Measurements from ENCODE around the gene C1QBP. TPM values are rescaled to one million over a fixed set of nuclear protein-coding genes. Genes with fewer than 3 reads are reported as not detected.

The C1QBP gene, protein sequence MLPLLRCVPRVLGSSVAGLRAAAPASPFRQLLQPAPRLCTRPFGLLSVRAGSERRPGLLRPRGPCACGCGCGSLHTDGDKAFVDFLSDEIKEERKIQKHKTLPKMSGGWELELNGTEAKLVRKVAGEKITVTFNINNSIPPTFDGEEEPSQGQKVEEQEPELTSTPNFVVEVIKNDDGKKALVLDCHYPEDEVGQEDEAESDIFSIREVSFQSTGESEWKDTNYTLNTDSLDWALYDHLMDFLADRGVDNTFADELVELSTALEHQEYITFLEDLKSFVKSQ
- total RNA-seq, result 100 to 1,000 TPM in 1 of 2 donors, 10 to 100 TPM in 1; 86.3 to 111 TPM
- long read RNA-seq, transcript C1QBP-201 (6 exons, 1,169 nt), result major isoform, 211 of 218 reads
- long read RNA-seq, partial matches to known transcripts, result 2 of 218 reads
- long read RNA-seq, other reads (novel, unspliced or antisense), result 5 of 218 reads

- intact Hi-C loops (cut with DNase I), result no loop called here
Measured at GRCh38 chr17:5438716-5439445, at the start of gene C1QBP. Gene C1QBP (minus strand): TSS chr17:5439155. CDS start chr17:5439073, 82 bp downstream.

DNA sequence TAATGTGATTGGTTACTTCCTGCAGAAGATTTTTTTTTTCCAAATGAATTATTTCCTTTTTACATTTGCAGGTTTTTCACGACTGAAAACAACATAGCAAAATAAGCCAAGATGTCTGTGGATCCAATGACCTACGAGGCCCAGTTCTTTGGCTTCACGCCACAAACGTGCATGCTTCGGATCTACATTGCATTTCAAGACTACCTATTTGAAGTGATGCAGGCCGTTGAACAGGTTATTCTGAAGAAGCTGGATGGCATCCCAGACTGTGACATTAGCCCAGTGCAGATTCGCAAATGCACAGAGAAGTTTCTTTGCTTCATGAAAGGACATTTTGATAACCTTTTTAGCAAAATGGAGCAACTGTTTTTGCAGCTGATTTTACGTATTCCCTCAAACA, 49.8 kb upstream of the C1QBP start:
- intact Hi-C loops (cut with DNase I), result no loop called here
- DNase-seq, result no peak
- no peak for ATAC-seq

More at GRCh38 chr17:5438716-5439445, at the start of gene C1QBP:
- peak; percentile 94 to 97 for ATAC-seq
- peak; percentile 91 for DNase-seq

DNA sequence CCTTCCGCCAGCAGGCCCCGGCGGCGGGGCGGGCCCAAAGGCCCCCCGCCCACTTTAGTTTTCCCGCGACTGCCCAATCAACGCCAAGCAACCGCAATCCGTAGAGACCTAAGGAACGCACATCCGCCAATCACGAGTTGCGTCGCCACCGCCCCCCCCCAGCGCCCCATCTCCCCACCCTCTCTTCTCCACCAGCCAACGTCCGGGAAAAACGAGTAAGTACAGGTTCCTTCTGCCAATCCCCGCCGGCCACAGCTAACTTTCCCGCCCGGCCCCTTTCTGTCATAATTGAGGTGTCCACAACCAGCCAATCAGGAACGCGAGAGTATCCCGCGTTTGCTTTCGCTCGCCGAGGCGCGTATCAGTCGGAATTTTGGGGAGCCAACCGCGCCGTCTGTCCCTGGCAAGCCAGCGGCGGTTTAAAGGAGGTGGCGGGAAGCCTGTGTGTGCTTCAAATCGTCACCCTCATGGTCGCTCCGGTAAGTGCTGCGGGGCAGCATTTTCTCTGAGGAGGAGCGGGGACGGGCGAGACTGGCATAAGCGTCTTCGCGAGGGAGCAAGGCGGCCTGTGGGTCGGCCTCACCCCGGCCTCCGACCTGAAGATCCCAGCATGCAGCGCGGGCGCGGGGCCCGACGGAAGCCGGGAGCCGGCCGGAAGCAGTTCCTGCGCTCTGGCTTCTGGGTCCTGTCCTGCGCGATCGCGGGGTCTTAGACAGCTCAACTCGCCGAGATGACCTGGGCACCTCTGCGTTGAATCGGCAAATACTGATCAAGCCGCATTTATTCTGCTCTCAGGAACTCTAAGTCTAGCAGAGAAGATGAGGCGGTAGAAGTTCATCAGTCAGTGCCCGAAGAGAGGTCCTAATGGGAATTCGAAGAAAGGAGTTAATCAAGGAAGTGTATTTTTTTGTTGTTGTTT, 47.5 kb upstream of the C1QBP start, which contains the start of gene MIS12:
TSS of gene MIS12 (plus strand) at position 361 of the 919 bp plus-strand sequence. CDS start 2,297 bp downstream, outside the sequence.
- DNase-seq (peak; percentile 98), ATAC-seq (peak; percentile 96 to 98)
- intact Hi-C loops (cut with DNase I), result no loop called here

DNA sequence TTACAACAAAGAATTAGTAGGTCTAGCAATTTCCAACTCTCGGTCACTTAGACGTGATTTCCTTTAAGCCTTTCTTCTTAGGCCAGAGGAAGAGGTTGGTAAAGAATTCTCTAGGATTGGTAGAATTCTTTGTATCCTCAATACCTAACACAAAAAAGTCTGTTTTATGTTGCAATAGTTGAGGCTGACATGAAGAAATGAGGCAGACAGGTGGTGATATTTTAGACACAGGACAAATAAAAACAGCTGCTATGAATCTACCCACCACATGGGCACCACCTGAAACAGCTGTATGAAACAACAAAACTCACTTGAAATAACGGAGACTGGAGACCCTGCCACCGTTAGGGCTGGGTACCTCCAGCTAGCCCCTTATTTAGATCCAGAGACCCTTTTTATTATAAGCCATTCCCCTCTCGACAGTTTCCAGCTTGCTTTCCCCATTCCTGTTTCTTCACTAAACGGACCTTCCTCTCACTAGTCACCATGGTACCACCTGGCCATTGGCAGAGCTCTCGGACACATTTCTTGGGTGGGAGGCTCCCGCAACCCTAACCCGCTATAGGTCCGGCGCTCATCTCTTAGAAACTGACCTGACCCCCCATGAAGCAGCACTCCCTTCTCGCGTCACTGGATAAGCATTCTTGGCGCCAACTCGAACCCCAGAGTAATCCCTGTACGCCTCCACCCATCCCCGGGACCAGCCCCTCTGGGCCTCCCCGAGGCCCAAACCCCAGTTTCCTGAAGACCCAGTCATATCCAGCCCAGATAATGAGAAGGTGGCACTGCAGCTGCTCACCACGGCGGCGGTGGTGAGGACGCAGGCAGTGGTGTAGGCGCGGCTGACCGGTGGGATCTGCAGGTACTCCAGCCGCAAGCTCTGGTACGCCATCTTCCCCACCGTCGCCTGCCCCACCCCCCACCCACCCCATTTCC, 46.6 kb upstream of the C1QBP start, which contains the start of gene DERL2:
TSS of gene DERL2 (minus strand) at position 909 of the 936 bp plus-strand sequence. CDS start at position 892, 17 bp downstream.
- intact Hi-C loops (cut with DNase I), result no loop called here
- ATAC-seq (peak; percentile 2 to 28), DNase-seq (no peak)

- ATAC-seq, result no peak
Measured at GRCh38 chr17:5481451-5481850, 42.5 kb upstream of the C1QBP start.

DNA sequence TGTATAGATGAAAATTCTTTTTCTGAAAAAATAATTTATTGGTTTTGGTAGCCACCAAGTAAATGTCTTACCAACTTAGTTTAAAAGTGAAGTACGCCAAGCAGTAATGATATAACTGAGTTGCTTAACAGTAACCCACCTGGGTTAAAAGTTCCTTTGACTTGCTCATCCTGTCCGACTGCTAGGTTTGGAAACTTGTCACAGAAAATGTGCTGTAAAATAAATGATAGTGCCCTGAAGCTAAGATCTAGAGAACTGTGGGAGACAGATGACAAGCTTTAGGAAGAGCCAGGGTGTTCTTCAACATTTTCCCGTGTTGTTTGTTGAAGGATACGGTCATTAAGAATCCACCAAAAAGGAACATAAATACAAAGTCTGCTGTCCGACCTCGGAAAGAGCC, 42.0 kb upstream of the C1QBP start:
- ATAC-seq (no peak), DNase-seq (no peak)
- intact Hi-C loops (cut with DNase I), result no loop called here

More at GRCh38 chr17:5481451-5481850, 42.5 kb upstream of the C1QBP start:
- intact Hi-C loops (cut with DNase I), result no loop called here
- no peak for DNase-seq

DNA sequence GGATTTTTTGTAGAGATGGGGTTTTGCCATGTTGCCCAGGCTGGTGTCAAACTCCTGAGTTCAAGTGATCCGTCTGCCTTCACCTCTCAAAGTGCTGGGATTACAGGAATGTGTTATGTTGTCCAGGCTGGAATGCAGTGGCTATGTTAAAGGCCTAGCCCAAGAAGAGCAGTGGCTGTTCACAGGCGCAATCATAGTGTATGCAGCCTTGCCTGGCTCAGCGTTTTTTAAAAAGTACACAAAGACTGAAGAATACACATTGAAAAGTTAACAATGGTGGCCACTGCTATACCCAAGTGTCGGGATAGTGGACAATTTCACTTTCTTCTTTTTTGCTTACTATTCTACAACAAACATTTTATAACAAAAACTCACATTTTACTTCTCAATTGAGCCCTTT, 40.0 kb upstream of the C1QBP start:
- no peak for ATAC-seq
- DNase-seq, result no peak
- intact Hi-C loops (cut with DNase I), result no loop called here

GRCh38 chr17:5473906-5474305, 35.0 kb upstream of the C1QBP start:
- intact Hi-C loops (cut with DNase I), result no loop called here
- DNase-seq (no peak), ATAC-seq (no peak)

DNA sequence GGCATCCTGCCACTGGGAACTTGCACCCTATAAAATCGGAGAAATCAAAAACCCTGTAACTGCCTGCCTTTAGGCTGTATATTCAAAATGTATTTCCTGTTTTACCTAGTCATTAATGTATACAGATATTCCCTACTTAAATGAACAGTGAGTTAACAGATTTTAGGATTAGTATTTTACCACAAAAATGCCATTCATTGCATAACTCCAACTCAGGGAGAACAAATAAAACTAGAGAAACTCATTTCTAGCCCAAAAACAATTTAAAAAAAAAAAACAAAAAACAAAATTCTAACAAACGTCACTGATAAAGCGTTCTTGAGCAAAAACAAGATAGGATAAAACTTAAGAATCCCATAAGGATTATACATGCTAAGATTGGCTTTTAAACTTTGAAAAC, 33.6 kb upstream of the C1QBP start:
- intact Hi-C loops (cut with DNase I), result no loop called here
- no peak for ATAC-seq
- DNase-seq, result no peak

DNA sequence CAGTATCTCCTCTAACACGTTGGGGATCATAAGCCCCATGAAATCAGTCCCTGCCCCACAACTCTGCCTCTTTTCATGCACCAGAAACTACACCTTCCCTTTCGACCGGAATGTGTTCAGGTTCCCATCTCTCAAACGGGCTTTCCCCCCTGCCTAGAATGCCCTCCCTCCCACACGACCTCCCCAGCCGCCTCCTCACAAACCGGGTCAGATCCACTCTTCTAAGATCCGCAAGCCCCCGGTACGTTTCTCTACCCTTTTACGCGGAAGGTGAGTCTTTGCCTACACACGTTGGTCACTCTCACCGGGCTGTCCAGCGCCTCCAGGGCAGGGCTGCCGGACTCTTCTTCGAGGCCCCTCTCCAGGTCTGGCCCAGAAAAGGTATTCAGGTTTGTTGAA, 29.1 kb upstream of the C1QBP start:
- ATAC-seq, result peak; percentile 11 to 40

GRCh38 chr17:5467416-5467815, 28.5 kb upstream of the C1QBP start:
- DNase-seq (no peak), ATAC-seq (no peak)
- intact Hi-C loops (cut with DNase I), result no loop called here

More for the DNA sequence above, 29.1 kb upstream of the C1QBP start:
- intact Hi-C loops (cut with DNase I), result no loop called here
- no peak for DNase-seq

DNA sequence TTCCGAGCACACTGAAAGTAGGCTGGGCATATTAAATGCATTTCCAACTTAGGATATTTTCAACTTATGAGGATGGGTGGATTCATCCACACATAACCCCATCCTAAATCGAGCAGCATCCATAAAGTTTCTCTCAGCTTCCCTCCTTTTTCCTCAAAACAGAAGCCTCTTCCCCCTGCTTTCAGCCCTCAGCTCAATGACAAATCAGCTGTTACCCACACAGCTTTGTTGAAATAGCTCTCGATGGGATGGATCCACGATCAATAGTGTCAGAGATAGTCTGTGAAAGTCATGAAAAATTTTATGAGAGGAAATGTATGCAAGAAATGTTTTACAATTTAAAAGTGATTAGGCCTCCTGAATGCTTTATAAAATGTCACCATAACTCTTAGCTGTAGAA, 27.3 kb upstream of the C1QBP start:
- intact Hi-C loops (cut with DNase I), result no loop called here
- no peak for ATAC-seq
- DNase-seq, result no peak

DNA sequence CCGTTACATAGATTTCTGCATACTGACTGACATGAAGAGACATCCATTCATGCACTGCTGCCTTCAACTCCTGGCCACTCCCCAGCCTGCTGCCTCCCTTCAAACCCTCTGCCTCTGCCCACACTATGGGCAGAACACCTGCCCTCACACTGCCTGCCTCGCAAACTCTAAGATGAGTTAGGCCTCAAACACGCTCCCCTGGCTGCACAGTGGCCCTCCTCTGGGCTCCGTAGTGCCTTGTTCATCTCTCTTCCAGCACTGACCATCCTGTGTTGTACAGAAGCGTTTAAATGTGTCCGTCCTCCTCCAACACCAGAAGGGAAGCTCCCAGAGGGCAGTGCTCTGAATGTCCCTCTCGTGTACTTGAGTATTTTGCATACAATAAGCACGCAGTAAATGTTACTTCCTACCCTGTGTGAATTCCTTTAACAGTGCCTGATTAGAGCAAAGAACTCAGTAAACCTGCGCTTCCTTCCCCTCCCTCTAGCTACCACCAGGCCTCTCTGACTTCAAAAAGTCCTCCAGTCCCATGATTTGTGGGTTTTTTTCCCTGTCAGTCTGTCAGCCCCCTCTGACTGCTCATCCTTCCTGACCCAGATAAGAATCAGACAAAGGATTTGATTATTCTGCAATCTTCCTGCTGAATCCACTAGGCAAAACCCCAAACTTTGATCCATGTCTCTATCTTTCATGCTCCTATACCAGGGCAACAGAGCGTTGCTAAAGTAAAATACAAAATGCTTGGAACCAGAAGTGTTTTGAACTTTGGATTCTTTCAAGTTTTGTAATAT, 26.0 kb upstream of the C1QBP start:
- no peak for DNase-seq
- no peak for ATAC-seq
- intact Hi-C loops (cut with DNase I), result no loop called here

DNA sequence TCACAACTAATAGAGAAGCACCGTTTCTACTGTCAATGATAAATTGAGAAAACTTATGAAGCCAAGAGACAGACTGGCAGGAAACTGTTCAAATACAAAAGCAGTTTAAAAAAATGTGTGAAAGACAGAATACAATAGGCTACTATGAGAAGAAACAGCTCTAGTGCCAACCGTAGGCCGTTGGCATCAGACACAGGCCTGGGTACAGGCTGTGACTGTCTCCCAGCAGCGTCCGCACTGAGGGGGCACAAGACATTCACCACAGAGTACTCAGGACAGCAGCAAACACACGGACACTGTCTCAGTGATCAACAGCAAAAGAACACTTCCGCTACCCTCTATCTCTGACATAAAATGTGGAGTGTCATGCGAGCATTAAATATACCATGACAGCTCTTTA, 7.8 kb upstream of the C1QBP start:
- intact Hi-C loops (cut with DNase I), result no loop called here
- ATAC-seq (no peak), DNase-seq (no peak)

DNA sequence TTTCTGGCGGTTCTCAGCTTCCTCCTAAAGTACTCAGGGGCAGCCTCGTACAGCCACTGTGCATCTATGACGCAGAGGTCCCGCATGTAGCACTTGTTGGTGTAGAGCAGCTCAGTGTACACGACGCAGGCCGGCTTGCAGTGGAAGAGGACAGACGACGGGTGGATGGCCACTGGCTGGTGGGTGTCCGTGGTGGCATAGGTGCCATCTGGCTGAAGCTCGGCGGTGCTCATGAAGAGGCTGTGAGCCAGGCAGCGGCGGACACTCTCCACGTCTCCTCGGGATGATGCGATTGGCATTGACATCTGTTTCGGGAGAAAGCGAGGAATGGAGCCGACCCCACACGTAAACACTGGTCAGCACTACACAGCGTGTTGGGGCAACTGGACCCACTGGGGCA, 5.3 kb upstream of the C1QBP start:
- no peak for DNase-seq
- intact Hi-C loops (cut with DNase I), result no loop called here

DNA sequence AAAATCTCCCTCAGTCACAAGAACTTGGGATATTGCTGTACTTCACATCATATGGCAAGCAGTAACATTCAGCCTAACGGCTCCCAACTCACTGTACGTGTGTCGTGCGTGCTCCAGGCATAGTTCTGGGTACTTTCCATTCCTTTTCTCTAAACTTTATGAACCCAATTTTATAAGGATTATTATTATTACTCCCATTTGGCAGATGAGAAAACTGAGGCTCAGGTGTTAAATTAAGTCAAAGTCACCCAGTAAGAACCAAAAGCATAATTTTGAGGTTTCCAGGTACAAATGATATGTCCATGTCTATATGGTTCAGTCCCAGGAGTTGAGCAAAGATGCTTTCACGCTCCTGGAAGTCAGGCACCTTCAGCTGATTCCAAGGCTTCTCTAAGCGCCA, 4.8 kb upstream of the C1QBP start:
- intact Hi-C loops (cut with DNase I), result no loop called here
- no peak for ATAC-seq
- no peak for DNase-seq

More for the DNA sequence above, 5.3 kb upstream of the C1QBP start:
- no peak for ATAC-seq

- DNase-seq, result no peak
- ATAC-seq, result no peak
- intact Hi-C loops (cut with DNase I), result no loop called here
Measured at GRCh38 chr17:5439446-5439764, 450 bp upstream of the C1QBP start.

All from left cardiac atrium (tissue), 4 donors.